ENCODE results near the gene FBXO48.

FBXO48 gene

DNA sequence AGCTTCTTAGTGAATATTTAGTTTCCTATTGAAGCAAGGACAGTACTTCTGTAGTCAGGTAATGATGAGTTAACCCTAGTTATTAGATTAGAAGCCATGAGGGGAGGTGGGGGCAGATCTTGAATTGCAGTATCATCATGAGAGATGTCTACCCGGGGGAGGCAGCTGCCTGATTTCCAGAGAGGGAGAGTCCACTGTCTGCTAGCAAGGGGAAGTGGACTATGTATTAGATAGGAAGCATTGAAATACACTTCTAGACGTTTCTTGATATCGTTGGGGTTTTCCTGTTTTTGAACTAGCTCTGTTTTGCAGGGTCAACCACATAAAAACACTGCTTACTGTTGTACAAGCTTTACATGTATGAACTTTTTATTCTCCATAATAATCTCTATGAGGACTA is 39.1 kb upstream of the FBXO48 start:
- H3K27ac ChIP-seq = no peak overlapping the region
- TF ChIP-seq CTCF (IDR thresholded peaks at IDR 0.05) = no peak
- no peaks in the 10 kb centered on the region for H3K9me3 ChIP-seq
- H3K4me3 ChIP-seq (ENCODE audit: low read depth in 1 of 2, low read length in 1 of 2) = no peak overlapping the region
- no peaks in the 10 kb centered on the region for H3K4me1 ChIP-seq (ENCODE audit: control insufficient read depth in 1 of 2, insufficient read depth in 1 of 2, low read depth in 1 of 2, low read length in 1 of 2)
- H3K36me3 ChIP-seq = no peaks in the 10 kb centered on the region
- no peaks in the 10 kb centered on the region for H3K27me3 ChIP-seq

DNA sequence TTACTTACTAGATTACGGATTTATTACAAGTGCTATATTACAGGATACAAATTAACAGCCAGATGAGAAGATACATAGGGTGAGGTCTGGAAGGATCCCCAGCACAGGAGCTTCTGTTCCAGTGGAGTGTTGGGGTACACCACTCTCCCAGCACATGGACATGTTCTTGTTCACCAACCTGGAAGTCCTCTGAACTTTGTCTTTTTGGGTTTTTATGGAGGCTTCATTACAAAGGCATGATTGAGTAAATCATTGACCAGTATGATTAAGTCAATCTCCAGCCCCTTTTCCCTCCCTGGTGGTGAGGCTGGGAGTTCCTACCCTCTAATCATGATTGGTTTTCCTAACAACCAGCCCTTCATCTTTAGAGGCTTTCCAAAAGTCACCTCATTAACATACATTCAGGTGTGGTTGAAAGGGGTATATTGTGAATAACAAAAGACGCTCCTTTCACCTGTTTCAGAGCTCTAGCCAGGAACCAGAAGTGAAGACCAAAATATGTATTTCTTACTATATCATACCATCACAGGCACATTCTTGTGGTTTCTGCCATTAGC is 38.6 kb upstream of the FBXO48 start:
- no peaks in the 10 kb centered on the region for H3K27me3 ChIP-seq

GRCh38 chr2:68501768-68502167 is 34.7 kb upstream of the FBXO48 start:
- Histone ChIP-seq H3K4me1 (ENCODE audit: control insufficient read depth in 1 of 2, insufficient read depth in 1 of 2, low read depth in 1 of 2, low read length in 1 of 2) (no peaks in the 10 kb centered on the region), H3K4me3 (ENCODE audit: low read depth in 1 of 2, low read length in 1 of 2) (no peak overlapping the region), H3K27ac (no peak overlapping the region), H3K9me3 (no peaks in the 10 kb centered on the region), H3K27me3 (no peaks in the 10 kb centered on the region), H3K36me3 (no peaks in the 10 kb centered on the region)
- TF ChIP-seq CTCF (IDR thresholded peaks at IDR 0.05) = no peak

More for the DNA sequence above, 38.6 kb upstream of the FBXO48 start:
- no peak for TF ChIP-seq CTCF (IDR thresholded peaks at IDR 0.05)
- Histone ChIP-seq H3K4me3 (ENCODE audit: low read depth in 1 of 2, low read length in 1 of 2) (no peak overlapping the region), H3K9me3 (no peaks in the 10 kb centered on the region), H3K4me1 (ENCODE audit: control insufficient read depth in 1 of 2, insufficient read depth in 1 of 2, low read depth in 1 of 2, low read length in 1 of 2) (no peaks in the 10 kb centered on the region), H3K36me3 (no peaks in the 10 kb centered on the region), H3K27ac (no peak overlapping the region)

DNA sequence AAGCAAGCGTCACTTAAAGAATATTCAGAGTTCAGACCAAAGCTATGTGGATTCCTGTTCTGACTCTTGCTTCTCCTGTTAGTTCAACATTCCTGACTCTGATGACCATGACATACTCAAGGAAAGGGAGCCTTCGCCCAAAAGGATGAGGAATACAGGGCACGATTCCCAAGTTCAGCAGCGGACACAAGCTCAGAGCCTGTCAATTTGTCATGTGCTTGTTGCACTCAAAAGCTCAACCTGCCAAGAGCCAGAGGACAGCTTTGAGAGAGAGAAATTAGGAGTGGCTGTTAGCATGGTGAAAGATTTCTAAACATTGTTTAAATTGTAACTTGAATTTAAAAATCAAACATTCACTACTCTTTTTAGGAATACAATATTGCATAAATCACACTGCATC is 33.6 kb upstream of the FBXO48 start:
- H3K36me3 ChIP-seq = no peaks in the 10 kb centered on the region
- TF ChIP-seq CTCF (IDR thresholded peaks at IDR 0.05) = no peak
- no peaks in the 10 kb centered on the region for H3K9me3 ChIP-seq
- H3K27me3 ChIP-seq = no peaks in the 10 kb centered on the region
- H3K4me3 ChIP-seq (ENCODE audit: low read depth in 1 of 2, low read length in 1 of 2) = no peak overlapping the region
- no peaks in the 10 kb centered on the region for H3K4me1 ChIP-seq (ENCODE audit: control insufficient read depth in 1 of 2, insufficient read depth in 1 of 2, low read depth in 1 of 2, low read length in 1 of 2)
- no peak overlapping the region for H3K27ac ChIP-seq

GRCh38 chr2:68499133-68499532 is 32.0 kb upstream of the FBXO48 start:
- H3K27ac ChIP-seq = no peak overlapping the region
- H3K4me1 ChIP-seq (ENCODE audit: control insufficient read depth in 1 of 2, insufficient read depth in 1 of 2, low read depth in 1 of 2, low read length in 1 of 2) = no peaks in the 10 kb centered on the region
- no peaks in the 10 kb centered on the region for H3K27me3 ChIP-seq
- H3K36me3 ChIP-seq = no peaks in the 10 kb centered on the region
- no peaks in the 10 kb centered on the region for H3K9me3 ChIP-seq
- no peak for TF ChIP-seq CTCF (IDR thresholded peaks at IDR 0.05)
- no peak overlapping the region for H3K4me3 ChIP-seq (ENCODE audit: low read depth in 1 of 2, low read length in 1 of 2)

DNA sequence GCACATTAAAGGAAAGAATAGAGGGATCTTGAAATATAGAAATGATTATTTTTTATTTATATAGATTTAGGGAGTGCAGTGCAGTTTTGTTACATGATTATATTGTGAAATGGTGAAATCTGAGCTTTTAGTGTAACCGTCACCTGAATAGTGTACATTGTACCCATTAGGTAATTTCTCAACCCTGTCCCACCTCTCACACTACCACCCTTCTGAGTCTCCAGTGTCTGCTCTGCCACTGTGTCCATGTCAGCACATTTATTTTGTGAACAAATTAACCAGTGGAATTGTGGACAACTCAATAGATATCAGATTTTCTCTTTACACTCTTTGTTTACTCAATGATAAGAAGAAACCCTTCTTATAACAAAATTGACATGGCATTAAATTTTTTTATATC is 24.5 kb upstream of the FBXO48 start:
- Histone ChIP-seq H3K27ac (no peak overlapping the region), H3K4me1 (ENCODE audit: control insufficient read depth in 1 of 2, insufficient read depth in 1 of 2, low read depth in 1 of 2, low read length in 1 of 2) (no peaks in the 10 kb centered on the region)
- no peak for TF ChIP-seq CTCF (IDR thresholded peaks at IDR 0.05)

More for the DNA sequence above, 24.5 kb upstream of the FBXO48 start:
- no peaks in the 10 kb centered on the region for H3K27me3 ChIP-seq
- no peak overlapping the region for H3K4me3 ChIP-seq (ENCODE audit: low read depth in 1 of 2, low read length in 1 of 2)
- H3K36me3 ChIP-seq = no peaks in the 10 kb centered on the region
- no peaks in the 10 kb centered on the region for H3K9me3 ChIP-seq
